H1 (cell line): ENCODE data around the gene GABRP. TPM values are rescaled to one million over a fixed set of nuclear protein-coding genes. Genes with fewer than 3 reads are reported as not detected.

Experiments used
- CBX5 ChIP-seq: fragments of 300-800, 300-1000 bp; sonication (generic); IDR thresholded peaks from 2 replicates; pipeline ENCODE4 v1.7.1; 2016; ENCODE audit warnings: antibody characterized with exemption, low read length, low read depth
- TAF7 ChIP-seq: optimal IDR thresholded peaks from 2 replicates; pipeline ENCODE3; 2011; ENCODE audit warnings: low read depth, mild to moderate bottlenecking, inconsistent platforms, low read length, moderate library complexity, borderline replicate concordance
- polyA plus RNA-seq, 7 experiments: library from polyadenylated mRNA; depleted of rRNA in 3 of 7; stranded (reverse) in 5 of 7; unstranded in 2 of 7; fragments of >200 nt in 5 of 7; fragments of 200-250 nt in 2 of 7; gene quantifications; 1 replicate in 5 of 7; 2 replicates in 1 of 7; 4 replicates in 1 of 7; pipeline versions ENCODE4 v1.2.1 to v1.2.3, GENCODE V29; 2011 to 2013; ENCODE audit warnings: missing spikeins in 2 of 7, mixed read lengths in 2 of 7
- total RNA-seq: library from RNA; stranded (reverse); fragmentation: NEBNext Ultra II Directional; extraction: Animal tissue kit (Norgen Biotek cat#: 25700); gene quantifications from 2 replicates; pipeline ENCODE4 v1.2.1, GENCODE V29; 2021
- TF ChIP-seq, protein P1 (sequence below), 3 experiments: IDR thresholded peaks; 1 replicate in 2 of 3; 2 replicates in 1 of 3; pipeline versions ENCODE4 v1.5.1 to v1.6.1; 2011; ENCODE audit warnings: low read length in 3 of 3, mild to moderate bottlenecking in 3 of 3, inconsistent platforms in 2 of 3, low read depth in 1 of 3, moderate library complexity in 1 of 3; ENCODE audit not compliant: insufficient read depth in 1 of 3; ENCODE audit errors: control extremely low read depth in 1 of 3

GABRP gene
- total and polyA plus RNA-seq, 2 of the 8 experiments (the other 6 are each of a cell fraction or from before 2014, with no cell fraction given): 3.7 to 4.0 TPM

GRCh38 chr5:170758481-170758880 lies 25.0 kb upstream of the GABRP start (continued):
- TF ChIP-seq CBX5 (no peak), TAF7 (no peak)
- TF ChIP-seq, protein P1, sequence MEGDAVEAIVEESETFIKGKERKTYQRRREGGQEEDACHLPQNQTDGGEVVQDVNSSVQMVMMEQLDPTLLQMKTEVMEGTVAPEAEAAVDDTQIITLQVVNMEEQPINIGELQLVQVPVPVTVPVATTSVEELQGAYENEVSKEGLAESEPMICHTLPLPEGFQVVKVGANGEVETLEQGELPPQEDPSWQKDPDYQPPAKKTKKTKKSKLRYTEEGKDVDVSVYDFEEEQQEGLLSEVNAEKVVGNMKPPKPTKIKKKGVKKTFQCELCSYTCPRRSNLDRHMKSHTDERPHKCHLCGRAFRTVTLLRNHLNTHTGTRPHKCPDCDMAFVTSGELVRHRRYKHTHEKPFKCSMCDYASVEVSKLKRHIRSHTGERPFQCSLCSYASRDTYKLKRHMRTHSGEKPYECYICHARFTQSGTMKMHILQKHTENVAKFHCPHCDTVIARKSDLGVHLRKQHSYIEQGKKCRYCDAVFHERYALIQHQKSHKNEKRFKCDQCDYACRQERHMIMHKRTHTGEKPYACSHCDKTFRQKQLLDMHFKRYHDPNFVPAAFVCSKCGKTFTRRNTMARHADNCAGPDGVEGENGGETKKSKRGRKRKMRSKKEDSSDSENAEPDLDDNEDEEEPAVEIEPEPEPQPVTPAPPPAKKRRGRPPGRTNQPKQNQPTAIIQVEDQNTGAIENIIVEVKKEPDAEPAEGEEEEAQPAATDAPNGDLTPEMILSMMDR (IDR thresholded peaks at IDR 0.05; ENCODE audit: control extremely low read depth in 1 of 3, insufficient read depth in 1 of 3, low read depth in 1 of 3, low read length in 3 of 3): no peak
- TF ChIP-seq, all 59 proteins: peak for 0
